ENCODE data around the gene MAP3K10.
"Not testable (repeated sequence)": the region's sequence is repeated elsewhere in the genome, so short reads cannot be mapped to it uniquely, and the experiment has no call there.

Gene MAP3K10

GRCh38 chr19:40190891-40191835, at the start of gene MAP3K10:
Gene MAP3K10, plus strand, starts transcription at chr19:40191426. Its CDS starts 606 bp downstream, at chr19:40192032.
- DNase-seq, result peak; percentile 29 to 73 (median 58)

DNA sequence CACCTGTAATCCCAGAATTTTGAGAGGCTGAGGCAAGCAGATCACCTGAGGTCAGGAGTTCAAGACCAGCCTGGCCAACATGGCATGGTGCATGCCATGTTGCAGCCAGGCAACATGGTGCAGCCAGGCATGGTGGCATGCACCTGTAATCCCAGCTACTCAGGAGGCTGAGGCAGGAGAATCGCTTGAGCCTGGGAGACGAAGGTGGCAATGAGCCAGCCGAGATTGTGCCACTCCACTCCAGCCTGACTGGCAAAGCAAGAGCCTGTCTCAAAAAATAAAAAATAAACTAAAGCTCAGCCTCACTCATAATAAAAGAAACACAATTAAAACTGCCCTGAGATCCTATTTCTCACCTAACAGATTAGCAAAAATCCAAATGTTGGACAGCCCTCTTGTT, 49.7 kb upstream of the MAP3K10 start:
- no peak for DNase-seq

- peak in 4 of 6 experiments; percentile 31 to 56 (median 40) for DNase-seq
Observed at GRCh38 chr19:40143612-40144011, 47.6 kb upstream of the MAP3K10 start.

- peak in 3 of 6 experiments; percentile 76 to 78 (median 77) for DNase-seq
Observed at GRCh38 chr19:40144151-40144550, 47.1 kb upstream of the MAP3K10 start.

DNA sequence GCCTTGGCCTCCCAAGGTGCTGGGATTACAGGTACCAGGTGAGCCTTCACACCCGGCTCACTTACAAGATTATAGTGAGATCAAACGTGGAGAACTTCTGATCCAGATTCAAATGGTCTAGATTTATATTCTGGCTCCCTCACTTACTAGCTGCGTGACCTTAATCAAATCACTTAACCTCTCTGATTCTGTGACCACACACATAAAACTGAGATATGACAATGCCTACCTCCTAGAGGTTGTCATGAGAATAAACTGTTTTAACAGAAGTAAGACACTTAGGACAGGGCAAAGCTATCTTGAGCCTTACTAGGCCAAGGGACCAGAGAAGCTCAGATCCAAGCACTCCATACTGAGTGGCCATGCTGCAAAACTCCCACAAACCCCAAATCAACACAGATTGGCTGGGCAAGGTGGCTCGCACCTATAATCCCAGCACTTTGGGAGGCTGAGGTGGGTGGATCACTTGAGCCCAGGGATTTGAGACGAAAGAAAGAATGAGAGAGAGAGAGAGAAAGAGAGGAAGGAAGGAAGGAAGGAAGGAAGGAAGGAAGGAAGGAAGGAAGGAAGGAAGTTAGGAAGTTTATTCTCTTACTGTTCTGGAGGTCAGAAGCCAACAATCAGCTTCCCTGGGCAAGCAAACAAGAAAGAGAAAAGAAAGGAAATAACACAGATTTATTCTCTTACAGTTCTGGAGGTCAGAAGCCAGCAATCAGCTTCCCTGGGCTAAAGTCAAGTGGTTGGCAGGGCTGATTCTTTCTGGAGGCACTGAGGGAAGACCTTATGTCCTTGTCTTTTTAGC, 46.1 kb upstream of the MAP3K10 start:
- DNase-seq, result peak in 1 of 6 experiments; percentile 13

- DNase-seq, result not testable (repeated sequence)
Observed at GRCh38 chr19:40145749-40146029, 45.5 kb upstream of the MAP3K10 start.

DNA sequence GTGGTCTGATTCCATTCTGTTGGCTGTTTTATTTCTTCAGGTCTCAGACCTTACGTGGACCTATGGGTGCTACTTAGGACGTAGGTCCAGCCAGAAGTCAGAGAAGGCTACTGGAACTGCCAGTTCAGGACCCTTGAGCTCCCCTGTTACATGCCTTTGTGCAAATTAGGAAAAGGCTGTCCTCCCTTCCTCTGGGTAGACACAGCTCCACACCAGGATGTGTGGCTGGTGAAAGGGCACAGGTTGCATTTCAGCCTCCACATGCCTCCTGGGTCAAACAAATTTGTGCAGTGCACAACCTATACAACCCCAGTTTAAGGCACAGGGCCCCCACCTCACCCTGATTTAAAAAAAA, 43.9 kb upstream of the MAP3K10 start:
- no peak for DNase-seq

DNA sequence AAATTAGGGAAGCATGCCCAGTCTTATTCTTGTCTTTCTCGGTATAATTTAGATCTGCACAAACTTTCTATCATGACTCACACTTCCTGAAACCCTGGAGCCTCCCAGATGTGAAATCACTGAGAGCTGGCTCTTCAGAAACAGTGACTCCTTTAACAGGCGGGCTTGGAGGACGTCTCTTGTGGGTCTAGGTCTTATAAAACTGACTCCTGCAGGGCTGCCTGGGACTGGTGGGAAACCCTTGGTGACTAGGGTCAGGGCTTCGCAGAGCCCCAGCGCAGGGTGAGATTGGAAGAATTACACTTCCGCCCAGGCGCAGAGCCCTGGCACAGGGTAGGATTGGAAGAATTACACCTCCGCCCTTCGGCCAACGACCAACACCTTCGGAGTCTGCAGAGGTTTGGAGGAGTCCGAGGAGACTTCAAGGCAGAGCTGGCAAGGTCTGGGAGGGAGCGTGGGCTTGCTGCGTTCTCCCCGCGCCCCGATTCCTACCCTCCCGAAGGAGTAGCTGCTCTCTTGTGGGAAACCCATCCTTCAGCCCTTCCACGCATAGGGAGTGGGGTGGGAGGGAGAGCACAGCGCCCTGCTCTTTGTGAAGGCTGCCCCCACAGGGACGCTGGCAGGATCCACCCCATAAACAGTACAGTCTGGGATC, 43.4 kb upstream of the MAP3K10 start:
- no peak for DNase-seq

DNA sequence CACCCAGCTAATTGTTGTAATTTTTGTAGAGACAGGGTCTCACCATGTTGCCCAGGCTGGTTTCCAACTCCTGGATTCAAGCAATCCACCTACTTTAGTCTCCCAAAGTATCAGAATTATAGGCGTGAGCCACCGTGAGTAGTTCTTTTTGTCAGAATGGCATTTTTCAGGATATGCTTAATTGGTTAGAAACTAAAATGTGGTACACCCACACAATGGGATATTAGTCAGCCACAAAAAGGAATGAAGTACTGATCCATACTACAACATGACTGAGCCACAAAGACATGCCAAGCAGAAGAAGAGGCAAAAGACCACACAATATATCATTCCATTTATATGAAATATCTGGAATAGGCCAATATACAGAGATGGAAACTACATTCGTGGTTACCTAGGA, 41.7 kb upstream of the MAP3K10 start:
- no peak for DNase-seq

- no peak for DNase-seq
Observed at GRCh38 chr19:40150170-40150569, 41.1 kb upstream of the MAP3K10 start.

- no peak for DNase-seq
Observed at GRCh38 chr19:40154121-40154680, 37.0 kb upstream of the MAP3K10 start.

DNA sequence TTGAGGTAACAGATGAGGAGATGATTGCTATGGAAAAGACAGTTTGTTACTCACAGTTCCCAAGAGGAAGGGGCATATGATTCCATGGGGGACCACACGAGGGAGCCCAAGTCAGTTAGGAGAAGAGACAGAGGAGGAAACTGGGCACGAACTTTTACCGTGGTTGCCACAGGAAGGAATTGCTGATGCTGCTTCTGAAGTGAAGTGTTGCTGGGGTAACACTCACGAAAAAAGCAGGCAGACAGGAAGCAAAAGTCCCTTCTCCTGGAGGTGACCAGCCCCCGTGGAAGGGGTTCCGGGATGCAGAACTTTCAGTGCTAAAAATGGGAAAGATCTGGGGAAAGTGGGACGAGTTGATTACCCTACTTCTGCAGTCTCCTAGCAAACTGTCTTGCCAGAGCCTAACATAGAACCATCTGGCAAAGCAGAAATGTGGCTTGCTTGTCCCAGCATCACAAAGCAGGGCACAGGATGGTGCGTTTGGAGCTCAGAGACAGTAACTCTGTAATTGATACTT, 35.4 kb upstream of the MAP3K10 start:
- DNase-seq, result no peak

GRCh38 chr19:40157059-40157458, 34.2 kb upstream of the MAP3K10 start:
- DNase-seq, result no peak

DNA sequence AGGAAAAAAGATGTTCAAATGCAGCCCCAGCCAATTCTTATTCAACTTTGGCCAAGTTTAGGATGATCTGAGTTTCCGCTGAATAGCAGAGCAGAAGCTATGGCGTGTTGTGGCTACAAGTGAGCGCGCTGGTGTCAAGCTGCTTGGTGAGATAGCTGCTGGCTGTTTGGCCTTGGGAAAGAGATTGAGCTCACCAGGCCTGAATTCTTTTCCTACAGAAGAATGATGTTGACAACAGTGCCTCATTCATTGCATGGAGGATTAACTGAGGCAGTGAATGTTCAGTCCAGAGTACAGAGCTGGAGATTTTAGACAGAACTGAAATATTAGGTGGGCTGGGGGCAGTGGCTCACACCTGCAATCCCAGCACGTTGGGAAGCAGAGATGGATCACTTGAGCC, 31.5 kb upstream of the MAP3K10 start:
- DNase-seq, result no peak

DNA sequence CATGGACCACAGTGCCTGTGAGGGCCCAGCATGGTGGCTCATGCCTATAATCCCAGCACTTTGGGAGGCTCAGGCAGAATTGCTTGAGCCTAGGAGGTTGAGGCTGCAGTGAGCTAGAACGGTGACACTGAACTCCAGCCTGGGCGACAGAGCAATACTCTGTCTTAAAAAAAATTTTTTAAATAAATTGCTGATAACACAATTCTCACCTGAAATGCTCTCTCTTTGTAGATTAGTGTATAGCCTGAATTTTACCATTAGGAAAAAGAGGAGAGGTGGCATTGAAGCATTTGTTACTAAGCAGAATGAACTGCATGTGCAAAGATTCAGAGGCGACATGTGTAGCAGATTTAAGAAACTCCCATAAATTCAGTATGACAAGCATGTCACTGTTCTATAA, 29.1 kb upstream of the MAP3K10 start:
- no peak for DNase-seq

- peak in 3 of 6 experiments; percentile 5 to 54 (median 39) for DNase-seq
Observed at GRCh38 chr19:40163541-40164129, 27.6 kb upstream of the MAP3K10 start.

GRCh38 chr19:40165362-40165937, 25.8 kb upstream of the MAP3K10 start:
- DNase-seq, result peak; percentile 8 to 56 (median 39)

DNA sequence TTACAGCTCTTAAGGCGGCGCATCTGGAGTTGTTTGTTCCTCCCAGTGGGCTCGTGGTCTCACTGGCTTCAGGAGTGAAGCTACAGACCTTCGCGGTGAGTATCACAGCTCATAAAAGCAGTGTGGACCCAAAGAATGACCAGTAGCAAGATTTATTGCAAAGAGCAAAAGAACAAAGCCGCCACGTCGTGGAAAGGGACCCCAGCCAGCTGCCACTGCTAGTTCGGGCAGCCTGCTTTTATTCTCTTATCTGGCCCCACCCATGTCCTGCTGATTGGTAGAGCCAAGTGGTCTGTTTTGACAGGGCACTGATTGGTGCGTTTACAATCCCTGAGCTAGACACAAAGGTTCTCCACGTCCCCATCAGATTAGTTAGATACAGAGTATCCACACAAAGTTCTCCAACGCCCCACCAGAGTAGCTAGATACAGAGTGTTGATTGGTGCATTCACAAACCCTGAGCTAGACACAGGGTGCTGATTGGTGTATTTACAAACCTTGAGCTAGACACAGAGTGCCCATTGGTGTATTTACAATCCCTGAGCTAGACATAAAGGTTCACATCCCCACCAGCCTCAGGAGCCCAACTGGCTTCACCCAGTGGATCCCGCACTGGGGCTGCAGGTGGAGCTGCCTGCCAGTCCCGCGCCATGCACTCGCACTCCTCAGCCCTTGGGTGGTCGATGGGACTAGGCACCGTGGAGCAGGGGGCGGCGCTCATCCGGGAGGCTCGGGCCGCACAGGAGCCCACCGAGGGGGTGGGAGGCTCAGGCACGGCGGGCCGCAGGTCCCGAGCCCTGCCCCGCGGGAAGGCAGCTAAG, 21.5 kb upstream of the MAP3K10 start:
- DNase-seq, result not testable (repeated sequence)

DNA sequence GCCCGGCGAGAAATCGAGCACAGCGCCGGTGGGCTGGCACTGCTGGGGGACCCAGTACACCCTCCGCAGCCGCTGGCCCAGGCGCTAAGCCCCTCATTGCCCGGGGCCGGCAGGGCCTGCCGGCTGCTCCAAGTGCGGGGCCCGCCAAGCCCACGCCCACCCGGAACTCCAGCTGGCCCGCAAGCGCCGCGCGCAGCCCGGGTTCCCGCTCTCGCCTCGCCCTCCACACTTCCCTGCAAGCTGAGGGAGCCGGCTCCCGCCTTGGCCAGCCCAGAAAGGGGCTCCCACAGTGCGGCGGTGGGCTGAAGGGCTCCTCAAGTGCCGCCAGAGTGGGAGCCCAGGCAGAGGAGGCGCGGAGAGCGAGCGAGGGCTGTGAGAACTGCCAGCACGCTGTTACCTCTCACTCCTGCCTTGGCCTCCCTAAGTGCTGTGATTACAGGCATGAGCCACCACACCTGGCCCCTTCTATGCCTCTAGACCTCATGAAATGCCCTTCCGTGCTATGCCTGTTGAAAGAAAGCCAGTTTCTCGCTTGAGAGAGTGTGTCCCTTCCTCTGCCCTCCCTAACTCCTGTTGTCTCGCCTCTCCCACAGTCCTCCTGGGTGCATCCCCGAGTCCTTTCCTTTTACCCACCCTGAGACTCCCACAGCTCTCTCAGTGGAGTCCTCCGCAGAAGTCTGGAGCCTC, 20.8 kb upstream of the MAP3K10 start:
- DNase-seq, result not testable (repeated sequence)

DNA sequence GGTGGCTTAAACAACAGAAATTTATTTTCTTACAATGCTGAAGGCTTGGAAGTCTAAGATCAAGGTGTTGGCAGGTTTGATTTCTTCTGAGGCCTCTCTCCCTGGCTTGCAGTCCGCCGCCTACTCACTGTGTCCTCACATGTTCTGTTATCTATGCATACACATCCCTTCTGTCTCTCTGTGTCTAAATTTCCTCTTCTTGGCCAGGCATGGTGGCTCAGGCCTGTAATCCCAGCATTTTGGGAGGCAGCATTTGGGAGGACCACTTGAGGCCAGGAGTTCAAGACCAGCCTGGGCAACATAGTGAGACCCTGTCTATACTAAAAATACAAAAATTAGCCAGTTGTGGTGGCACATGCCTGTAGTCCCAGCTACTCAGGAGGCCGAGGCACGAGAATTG, 19.9 kb upstream of the MAP3K10 start:
- not testable (repeated sequence) for DNase-seq

All from stimulated activated naive CD4-positive, alpha-beta T cell (primary cell).